ENCODE results near the gene NQO1. TPM values are rescaled to one million over a fixed set of nuclear protein-coding genes. Genes with fewer than 3 reads are reported as not detected.

Gene NQO1
- total and polyA plus RNA-seq, 2 of the 8 experiments (the other 6 are each of a cell fraction or from before 2014, with no cell fraction given) = 32.7 to 45.7 TPM

- Histone ChIP-seq H3K23ac (ENCODE audit: insufficient read length) (no peak overlapping the region), H3K18ac (ENCODE audit: extremely low read depth, low read length) (no peak overlapping the region), H2BK15ac (ENCODE audit: low read length) (no peak overlapping the region; the same call in 1 of the 2 replicates), H3K23me2 (ENCODE audit: low read depth, low read length) (0 out of 2 replicates have a peak, but pooled peaks cover 2% of the 10 kb centered on the region), H3K9me3 (ENCODE audit: insufficient read depth in 2 of 2, low read depth in 1 of 2, low read length in 1 of 2) (no peaks in the 10 kb centered on the region), H2BK12ac (ENCODE audit: low read depth, low read length) (no peak overlapping the region), H3K79me2 (ENCODE audit: control insufficient read depth in 1 of 2, insufficient read depth in 2 of 2, low read length in 2 of 2) (no peaks in the 10 kb centered on the region), H3K27me3 (replicated peaks in 1 of 4; ENCODE audit: control insufficient read depth in 3 of 4, extremely low read depth in 1 of 4, insufficient read depth in 3 of 4, low read length in 3 of 4) (no peaks in the 10 kb centered on the region), H3K4me1 (replicated peaks in 1 of 4; ENCODE audit: control insufficient read depth in 3 of 4, insufficient read depth in 4 of 4, low read length in 3 of 4) (peaks cover 0 to 7% (median 0%) of the 10 kb centered on the region in 4 experiments; a peak in 4 of 7 replicates), H3K56ac (replicated peaks; ENCODE audit: insufficient read length, low read depth, low read length) (no peak overlapping the region), H2AFZ (ENCODE audit: low read length) (no peak overlapping the region), H3K36me3 (ENCODE audit: control insufficient read depth in 2 of 4, insufficient read depth in 4 of 4, low read length in 3 of 4) (peaks cover 0 to 4% (median 0%) of the 10 kb centered on the region in 4 experiments; a peak in 1 of 8 replicates), H2BK20ac (ENCODE audit: low read length) (no peak overlapping the region), H4K20me1 (replicated peaks in 1 of 2; ENCODE audit: control insufficient read depth in 1 of 2, insufficient read depth in 2 of 2, low read length in 2 of 2) (no peaks in the 10 kb centered on the region), H3K4me3 (ENCODE audit: extremely low read depth in 1 of 4, insufficient read depth in 2 of 4, low read depth in 3 of 4, low read length in 4 of 4) (no peak overlapping the region), H4K5ac (ENCODE audit: insufficient read length, low read depth, low read length) (no peak overlapping the region), H4K91ac (replicated peaks; ENCODE audit: insufficient read length, low read length) (no peak overlapping the region), H2AK5ac (ENCODE audit: low read depth, low read length) (no peak overlapping the region), H3K4ac (replicated peaks; ENCODE audit: insufficient read length, low read depth, low read length) (no peak overlapping the region), H4K8ac (ENCODE audit: extremely low read depth, insufficient read depth, low read length) (no peak overlapping the region), H3K9ac (replicated peaks in 1 of 4; ENCODE audit: extremely low read depth in 1 of 4, low read depth in 3 of 4, low read length in 3 of 4) (no peak overlapping the region), H2BK120ac (replicated peaks; ENCODE audit: low read depth, low read length) (no peak overlapping the region), H3K4me2 (ENCODE audit: insufficient read depth in 1 of 2, low read depth in 2 of 2, low read length in 2 of 2) (no peak overlapping the region), H3K27ac (ENCODE audit: low read depth, low read length) (no peak overlapping the region), H2BK5ac (ENCODE audit: low read depth, low read length) (no peak overlapping the region), H3K79me1 (ENCODE audit: low read depth, low read length) (0 out of 2 replicates have a peak, but pooled peaks cover 2% of the 10 kb centered on the region), H3K14ac (ENCODE audit: insufficient read length) (no peak overlapping the region)
- DNase-seq (ENCODE audit: low read depth in 1 of 2, low spot score in 2 of 2) (peak in 1 of 2 experiments; percentile 27), FAIRE-seq (no peak)
- ChIA-PET CTCF (ENCODE audit: partially characterized antibody) (interaction anchor here (0.6 to 13.1 kb wide), 7 partner anchors 12 to 987 kb away, joined by 3 to 88 read pairs (median 5); partner anchors contain the start of gene NOB1), POLR2A (ENCODE audit: partially characterized antibody) (interaction anchor here (0.7 to 1.7 kb wide), 3 partner anchors 33 to 104 kb away, joined by 3 to 8 read pairs (median 3); partner anchors contain the start of gene NOB1)
- 91% methylated on average over 10 of the region's 10 CpGs; no CpG with 5 or more reads in 1 of the 2 experiments for WGBS, 2 experiments (ENCODE audit: extremely low coverage in 1 of 2, insufficient coverage in 1 of 2, insufficient read length in 1 of 2, insufficient replicate concordance in 2 of 2, low coverage in 1 of 2, low lambda C conversion rate in 2 of 2, missing lambda C conversion rate in 1 of 2)
- TF ChIP-seq RBBP5 (IDR thresholded peaks at IDR 0.05; ENCODE audit: borderline replicate concordance, low read depth, low read length) (no peak), FOSL1 (IDR thresholded peaks at IDR 0.05; ENCODE audit: insufficient read depth, low read depth, low read length) (no peak), TBP (IDR thresholded peaks at IDR 0.05; ENCODE audit: low read depth, low read length) (no peak), TCF12 (IDR thresholded peaks at IDR 0.05; ENCODE audit: low read depth, low read length) (no peak), YY1 (IDR thresholded peaks at IDR 0.05; ENCODE audit: low read depth, low read length) (no peak)
These were observed 5.4 kb downstream of the NQO1 start for GRCh38 chr16:69720822-69721430.

Measured in H1 (cell line).